ENCODE results near the gene TMBIM1.
A peak's percentile ranks its signal among the peaks of the same experiment; 100 is the strongest.

TMBIM1 gene

GRCh38 chr2:218306184-218306920, 14.0 kb upstream of the TMBIM1 start:
- Mint-ChIP-seq H3K9me3 (peaks cover 8% of the 10 kb centered on the region), H3K27me3 (ENCODE audit: low read depth, poor library complexity) (peaks cover 6% of the 10 kb centered on the region), H3K4me3 (no peak overlapping the region), H3K27ac (no peak overlapping the region), H3K36me3 (ENCODE audit: low read depth) (no peaks in the 10 kb centered on the region), H3K4me1 (peaks cover 17% of the 10 kb centered on the region)
- no peak for DNase-seq
- no peak for TF ChIP-seq CTCF (IDR thresholded peaks at IDR 0.05)

GRCh38 chr2:218305383-218305782, 13.1 kb upstream of the TMBIM1 start:
- Mint-ChIP-seq H3K4me1 (peaks cover 14% of the 10 kb centered on the region), H3K27ac (no peak overlapping the region), H3K4me3 (no peak overlapping the region), H3K36me3 (ENCODE audit: low read depth) (no peaks in the 10 kb centered on the region), H3K27me3 (ENCODE audit: low read depth, poor library complexity) (peaks cover 6% of the 10 kb centered on the region), H3K9me3 (peaks cover 8% of the 10 kb centered on the region)
- no peak for DNase-seq
- no peak for TF ChIP-seq CTCF (IDR thresholded peaks at IDR 0.05)

- H3K36me3 Mint-ChIP-seq (ENCODE audit: low read depth): no peaks in the 10 kb centered on the region
- no peak overlapping the region for H3K4me3 Mint-ChIP-seq
- peaks cover 6% of the 10 kb centered on the region for H3K27me3 Mint-ChIP-seq (ENCODE audit: low read depth, poor library complexity)
- peak; percentile 92 for TF ChIP-seq CTCF (IDR thresholded peaks at IDR 0.05)
- peaks cover 40% of the 10 kb centered on the region for H3K4me1 Mint-ChIP-seq
- peaks cover 5% of the 10 kb centered on the region for H3K9me3 Mint-ChIP-seq
- DNase-seq: peak; percentile 89
- H3K27ac Mint-ChIP-seq: no peak overlapping the region
Observed at GRCh38 chr2:218301176-218301819, 9.0 kb upstream of the TMBIM1 start.

DNA sequence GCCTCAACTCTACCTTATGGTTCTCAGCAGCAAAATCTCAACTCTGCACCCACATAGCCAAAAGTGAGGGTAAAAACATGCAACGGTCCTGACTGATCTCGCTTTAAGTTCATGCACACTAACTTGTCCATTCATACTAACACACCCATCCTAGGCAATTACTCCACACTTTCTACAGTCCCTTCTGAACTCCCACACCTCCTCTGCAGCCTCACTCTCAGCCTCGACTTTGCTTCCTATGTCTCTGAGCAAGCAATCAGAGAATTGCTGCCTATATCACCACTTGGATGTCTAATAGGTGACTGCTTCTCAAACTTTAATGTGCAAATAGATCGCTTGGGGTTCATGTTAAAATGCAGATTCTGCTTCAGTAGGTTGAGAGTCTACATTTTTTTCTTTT, 7.8 kb upstream of the TMBIM1 start:
- Mint-ChIP-seq H3K4me3 (no peak overlapping the region), H3K27me3 (ENCODE audit: low read depth, poor library complexity) (no peaks in the 10 kb centered on the region), H3K27ac (no peak overlapping the region), H3K36me3 (ENCODE audit: low read depth) (no peaks in the 10 kb centered on the region), H3K9me3 (no peaks in the 10 kb centered on the region), H3K4me1 (peaks cover 49% of the 10 kb centered on the region)
- TF ChIP-seq CTCF (IDR thresholded peaks at IDR 0.05): no peak
- DNase-seq: no peak

DNA sequence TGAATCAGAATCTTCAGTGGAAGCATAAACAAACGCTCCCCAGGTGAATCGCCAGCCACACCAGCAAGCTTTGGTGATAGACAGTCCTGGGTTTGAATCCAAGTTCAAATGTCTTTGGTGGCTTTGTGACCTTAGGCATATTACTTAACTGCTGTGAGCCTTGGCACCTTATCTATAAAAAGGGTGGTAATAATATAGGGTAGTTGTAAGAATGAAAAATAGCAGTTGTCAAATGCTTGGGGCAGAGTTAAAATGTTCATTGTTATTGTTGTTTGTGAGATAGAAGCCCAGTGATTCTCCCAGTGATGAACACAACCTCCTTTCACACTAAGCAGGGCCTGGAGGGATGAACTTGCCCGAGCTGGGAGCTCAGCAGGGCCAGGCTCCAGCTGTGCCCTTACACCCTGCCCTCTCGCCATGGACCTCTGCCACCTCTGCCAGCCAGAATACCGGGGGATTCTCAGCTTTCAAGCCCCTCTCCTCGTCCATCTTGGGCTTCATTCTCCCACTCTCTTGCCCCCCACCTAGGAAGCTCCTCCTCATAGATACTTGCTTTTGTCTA, 6.1 kb upstream of the TMBIM1 start:
- no peak for TF ChIP-seq CTCF (IDR thresholded peaks at IDR 0.05)
- H3K4me3 Mint-ChIP-seq: no peak overlapping the region
- H3K27ac Mint-ChIP-seq: peak overlapping the region; percentile 3
- DNase-seq: no peak
- no peaks in the 10 kb centered on the region for H3K9me3 Mint-ChIP-seq
- peaks cover 66% of the 10 kb centered on the region for H3K4me1 Mint-ChIP-seq
- peaks cover 9% of the 10 kb centered on the region for H3K27me3 Mint-ChIP-seq (ENCODE audit: low read depth, poor library complexity)
- no peaks in the 10 kb centered on the region for H3K36me3 Mint-ChIP-seq (ENCODE audit: low read depth)

Measured in nephron progenitor cell (in vitro differentiated cells).